ENCODE data around the gene MAP3K21. TPM values are rescaled to one million over a fixed set of nuclear protein-coding genes. Genes with fewer than 3 reads are reported as not detected.

The MAP3K21 gene
- total RNA-seq, 2 experiments from 2014 or later: 1.3 to 1.5 TPM

DNA sequence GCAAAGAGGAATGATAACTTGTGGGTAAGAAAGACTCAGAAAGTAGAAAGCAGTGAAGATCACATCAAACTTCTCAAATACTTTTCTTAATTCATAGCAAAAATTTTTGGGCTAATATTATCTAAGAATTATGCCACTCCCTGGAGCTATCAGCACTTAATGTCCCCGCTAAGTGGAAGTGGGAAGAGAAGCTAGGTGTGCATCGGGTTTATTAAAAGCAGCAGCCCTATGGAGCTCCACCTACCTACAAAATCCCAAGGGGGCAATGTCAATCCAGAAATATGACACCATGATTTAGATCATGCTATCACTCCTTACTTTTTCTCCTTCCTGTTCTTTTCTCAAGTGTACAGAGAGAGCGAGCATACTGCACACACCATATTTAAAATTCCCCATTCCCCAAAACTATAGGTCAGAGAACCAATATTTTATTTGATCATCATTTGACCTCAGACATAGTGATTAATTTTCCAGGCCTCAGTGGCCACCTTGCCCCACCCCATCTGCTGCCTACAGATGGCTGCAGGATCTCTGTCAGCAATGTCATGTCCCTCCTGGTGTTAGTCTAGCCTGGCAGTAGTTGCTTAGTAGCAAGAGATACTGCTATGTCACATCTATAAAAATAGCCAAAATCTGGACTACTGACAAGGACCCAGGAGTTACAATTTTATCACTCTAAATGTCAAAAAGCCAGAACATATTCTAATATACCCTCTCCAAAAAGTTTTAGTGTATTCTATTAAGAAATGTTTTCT is 66.6 kb downstream of the MAP3K21 start:
- Mint-ChIP-seq H3K4me3 (no peak overlapping the region), H3K27me3 (peaks cover 24% of the 10 kb centered on the region), H3K4me1 (no peaks in the 10 kb centered on the region), H3K9me3 (no peaks in the 10 kb centered on the region), H3K27ac (no peak overlapping the region), H3K36me3 (no peaks in the 10 kb centered on the region)
- no peak for DNase-seq
- POLR2A ChIA-PET: no interaction called here
- no peak for ATAC-seq (ENCODE audit: low read depth)

DNA sequence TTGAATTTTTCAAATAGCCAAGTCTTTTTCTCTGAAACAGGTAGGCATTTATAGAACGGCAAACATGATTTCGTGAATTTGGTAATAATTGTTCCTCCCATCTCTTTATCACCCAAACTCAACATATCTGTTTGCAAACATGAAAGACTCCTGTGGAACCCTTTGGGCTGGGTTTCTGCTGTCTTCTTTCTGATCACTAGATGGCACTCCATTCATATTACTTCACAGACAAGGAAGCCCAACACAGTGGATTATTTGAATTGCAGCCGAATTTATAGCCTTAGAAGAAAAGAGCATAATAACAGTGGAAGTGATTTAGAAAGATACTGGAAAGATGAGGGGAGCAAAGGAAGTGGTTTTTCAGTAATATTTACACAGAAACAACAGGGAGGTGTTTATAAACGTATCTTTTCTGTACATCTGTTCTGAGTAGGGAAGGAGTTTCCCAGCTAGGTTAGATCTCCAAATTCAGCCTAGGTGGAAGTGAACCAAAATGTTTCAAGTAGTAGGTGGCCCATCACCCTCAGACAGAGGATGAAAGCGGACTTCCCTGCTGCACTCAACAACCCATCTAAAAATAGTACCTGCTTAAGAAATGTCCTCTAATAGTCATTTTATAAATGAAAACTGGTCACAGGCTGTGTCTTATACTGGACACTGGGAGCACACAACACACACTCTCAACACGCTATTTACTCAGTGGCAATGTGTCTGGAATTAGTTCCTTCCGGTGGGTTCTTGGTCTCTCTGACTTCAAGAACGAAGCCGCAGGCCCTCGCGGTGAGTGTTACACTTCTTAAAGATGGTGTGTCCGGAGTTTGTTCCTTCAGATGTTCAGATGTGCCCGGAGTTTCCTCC is 67.6 kb downstream of the MAP3K21 start:
- Mint-ChIP-seq H3K27me3 (peaks cover 20% of the 10 kb centered on the region), H3K9me3 (no peaks in the 10 kb centered on the region), H3K4me3 (no peak overlapping the region), H3K27ac (no peak overlapping the region), H3K36me3 (no peaks in the 10 kb centered on the region), H3K4me1 (no peaks in the 10 kb centered on the region)
- DNase-seq (no peak), ATAC-seq (ENCODE audit: low read depth) (peak; percentile 60)
- POLR2A ChIA-PET: no interaction called here

DNA sequence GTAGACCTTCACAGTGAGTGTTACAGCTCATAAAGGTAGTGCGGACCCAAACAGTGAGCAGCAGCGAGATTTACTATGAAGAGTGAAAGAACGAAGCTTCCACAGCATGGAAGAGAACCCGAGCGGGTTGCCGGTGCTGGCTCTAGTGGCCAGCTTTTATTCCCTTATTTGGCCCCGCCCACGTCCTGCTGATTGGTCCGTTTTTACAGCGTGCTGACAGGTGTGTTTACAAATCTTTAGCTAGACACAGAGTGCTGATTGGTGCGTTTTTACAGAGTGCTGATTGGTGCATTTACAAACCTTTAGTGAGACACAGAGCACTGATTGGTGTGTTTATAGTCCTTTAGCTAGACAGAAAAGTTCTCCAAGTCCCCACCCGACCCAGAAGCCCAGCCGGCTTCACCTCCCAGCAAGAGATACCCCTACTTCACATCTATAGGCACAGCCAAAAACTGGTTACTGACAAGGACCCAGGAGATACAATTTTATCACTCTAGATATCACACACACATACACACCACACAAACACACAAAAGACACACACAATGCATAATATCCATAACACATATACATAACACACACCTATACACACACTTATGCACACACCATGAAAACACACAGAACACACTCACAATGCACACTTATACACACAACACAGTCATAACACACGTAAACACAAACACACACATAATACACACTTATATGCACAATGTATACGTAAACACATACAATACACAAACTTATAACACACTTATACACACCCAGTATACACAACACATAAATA is 68.5 kb downstream of the MAP3K21 start:
- H3K27ac Mint-ChIP-seq: no peak overlapping the region
- no peak overlapping the region for H3K4me3 Mint-ChIP-seq
- POLR2A ChIA-PET: no interaction called here
- no peak for DNase-seq
- peaks cover 20% of the 10 kb centered on the region for H3K27me3 Mint-ChIP-seq
- H3K4me1 Mint-ChIP-seq: no peaks in the 10 kb centered on the region
- ATAC-seq (ENCODE audit: low read depth): no peak
- no peaks in the 10 kb centered on the region for H3K36me3 Mint-ChIP-seq
- H3K9me3 Mint-ChIP-seq: no peaks in the 10 kb centered on the region

DNA sequence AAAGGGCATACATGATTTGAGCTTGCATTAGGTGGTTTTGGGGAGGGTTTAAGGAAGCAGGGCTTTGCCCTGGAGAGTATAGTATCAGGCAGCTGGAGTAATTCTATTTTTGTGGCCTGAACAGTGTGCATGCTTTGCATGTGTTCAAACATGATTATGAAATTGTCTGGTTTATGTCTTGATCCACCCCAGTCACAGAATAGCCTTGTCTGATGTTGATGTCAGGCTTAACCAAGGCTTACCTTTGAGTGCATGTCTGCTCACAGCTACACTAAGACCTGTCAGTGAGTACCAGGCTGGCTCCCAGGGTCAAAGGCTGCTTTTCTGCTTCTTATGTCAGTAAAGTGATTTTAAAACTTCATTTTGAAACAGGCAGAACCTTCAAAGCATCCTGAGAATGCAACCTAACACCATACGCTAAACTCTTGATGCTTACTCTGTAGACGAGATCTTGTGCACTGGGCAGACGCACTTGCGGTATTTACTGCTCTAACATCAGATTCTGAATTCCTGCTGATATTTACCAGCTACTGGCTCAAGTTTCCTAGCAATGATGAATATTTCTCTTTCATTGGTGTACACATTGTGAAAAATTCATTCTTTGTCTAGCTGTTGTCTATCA is 78.9 kb downstream of the MAP3K21 start:
- Mint-ChIP-seq H3K4me1 (peaks cover 12% of the 10 kb centered on the region), H3K27me3 (peaks cover 20% of the 10 kb centered on the region), H3K4me3 (peak overlapping the region; percentile 30), H3K27ac (peak overlapping the region; percentile 2), H3K36me3 (peaks cover 2% of the 10 kb centered on the region), H3K9me3 (peaks cover 4% of the 10 kb centered on the region)
- ATAC-seq (ENCODE audit: low read depth): no peak
- POLR2A ChIA-PET: no interaction called here
- no peak for DNase-seq

DNA sequence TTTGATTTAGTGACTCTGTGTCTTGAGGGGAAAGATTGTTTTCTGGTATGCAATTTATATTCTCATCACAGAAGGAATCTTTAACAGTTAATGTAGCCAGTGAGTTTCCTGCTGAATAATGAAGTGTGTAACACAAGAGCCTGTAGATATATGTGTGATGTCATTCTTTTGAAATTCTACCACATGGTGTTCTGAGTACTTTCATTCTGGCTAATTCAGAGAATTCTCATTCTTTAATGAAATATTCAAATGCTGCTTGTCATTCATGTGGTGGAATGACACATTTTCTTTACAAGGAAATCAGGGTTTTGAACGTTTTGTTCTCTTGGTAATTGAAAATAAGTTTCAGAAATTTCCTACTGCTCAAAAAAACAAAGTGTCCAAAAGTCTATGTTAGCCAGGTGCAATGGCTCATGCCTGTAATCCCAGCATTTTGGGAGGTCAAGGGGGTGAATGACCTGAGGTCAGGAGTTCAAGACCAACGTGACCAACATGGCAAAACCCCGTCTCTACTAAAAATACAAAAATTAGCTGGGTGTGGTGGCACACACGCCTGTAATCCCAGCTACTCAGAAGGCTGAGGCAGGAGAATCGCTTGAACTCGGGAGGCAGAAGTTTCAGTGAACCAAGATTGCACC is 79.6 kb downstream of the MAP3K21 start:
- peaks cover 12% of the 10 kb centered on the region for H3K4me1 Mint-ChIP-seq
- H3K4me3 Mint-ChIP-seq: peak overlapping the region; percentile 30
- H3K9me3 Mint-ChIP-seq: peaks cover 4% of the 10 kb centered on the region
- H3K36me3 Mint-ChIP-seq: no peaks in the 10 kb centered on the region
- POLR2A ChIA-PET: no interaction called here
- peaks cover 20% of the 10 kb centered on the region for H3K27me3 Mint-ChIP-seq
- DNase-seq (no peak), ATAC-seq (ENCODE audit: low read depth) (peak; percentile 90)
- H3K27ac Mint-ChIP-seq: peak overlapping the region; percentile 2

DNA sequence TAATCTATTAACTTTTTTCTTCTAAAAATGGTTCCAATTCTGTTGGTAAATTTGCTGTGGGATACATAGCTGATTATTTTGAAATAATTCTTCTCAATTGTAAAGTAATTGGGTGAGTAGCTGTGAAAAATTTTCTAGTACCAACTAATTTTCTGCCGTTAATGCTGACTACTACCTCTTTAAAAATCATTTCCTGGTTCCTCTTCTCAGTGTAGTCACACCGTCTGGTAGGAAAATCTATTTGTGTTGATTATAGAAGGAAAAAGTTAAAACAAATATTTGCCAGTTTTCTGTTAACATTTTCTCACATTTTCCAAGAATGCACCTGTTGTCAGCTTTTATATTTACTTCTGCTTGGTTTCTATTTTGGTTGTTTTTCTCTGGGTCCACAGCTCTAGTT is 82.0 kb downstream of the MAP3K21 start:
- H3K4me3 Mint-ChIP-seq: no peak overlapping the region
- no peak for DNase-seq
- no peak overlapping the region for H3K27ac Mint-ChIP-seq
- ATAC-seq (ENCODE audit: low read depth): no peak
- H3K4me1 Mint-ChIP-seq: peaks cover 12% of the 10 kb centered on the region
- H3K27me3 Mint-ChIP-seq: peaks cover 24% of the 10 kb centered on the region
- no peaks in the 10 kb centered on the region for H3K36me3 Mint-ChIP-seq
- POLR2A ChIA-PET: no interaction called here
- H3K9me3 Mint-ChIP-seq: peaks cover 1% of the 10 kb centered on the region

DNA sequence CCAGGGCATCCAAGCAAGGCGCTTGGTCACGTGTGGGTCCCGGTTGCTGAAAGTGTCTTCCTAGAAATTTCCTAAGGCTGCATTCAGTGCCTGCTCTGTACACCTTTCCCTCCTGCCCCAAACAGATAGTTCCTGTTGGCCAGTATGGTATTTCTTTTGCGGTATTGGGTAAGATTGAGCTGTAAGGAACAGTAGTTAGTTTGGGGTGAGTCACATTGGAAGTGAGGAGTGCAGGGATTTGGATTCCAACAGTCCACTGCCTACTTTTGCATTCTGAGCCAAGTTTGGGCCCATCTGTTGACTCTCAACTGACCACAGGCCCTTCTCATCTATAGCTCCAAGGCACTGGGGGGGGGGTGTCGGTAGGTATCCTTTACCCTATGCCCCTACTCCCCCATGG is 83.4 kb downstream of the MAP3K21 start:
- POLR2A ChIA-PET: no interaction called here
- Mint-ChIP-seq H3K4me3 (no peak overlapping the region), H3K4me1 (peaks cover 12% of the 10 kb centered on the region), H3K36me3 (no peaks in the 10 kb centered on the region), H3K9me3 (peaks cover 1% of the 10 kb centered on the region), H3K27ac (no peak overlapping the region), H3K27me3 (peaks cover 19% of the 10 kb centered on the region)
- no peak for DNase-seq
- no peak for ATAC-seq (ENCODE audit: low read depth)

DNA sequence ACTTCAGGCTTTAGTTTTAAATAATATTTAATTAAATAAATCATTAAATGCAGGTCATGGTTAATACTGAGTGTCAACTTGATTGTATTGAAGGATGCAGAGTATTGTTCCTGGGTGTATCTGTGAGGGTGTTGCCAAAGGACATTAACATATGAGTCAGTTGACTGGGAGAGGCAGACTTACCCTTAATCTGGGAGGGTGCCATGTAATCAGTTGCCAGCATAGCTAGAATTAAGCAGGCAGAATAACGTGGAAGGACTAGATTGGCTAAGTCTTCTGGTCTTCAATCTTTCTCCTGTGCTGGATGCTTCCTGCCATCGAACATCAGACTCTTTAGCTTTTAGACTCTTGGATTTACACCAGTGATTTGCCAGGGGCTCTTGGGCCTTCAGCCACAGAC is 85.3 kb downstream of the MAP3K21 start:
- H3K4me3 Mint-ChIP-seq: no peak overlapping the region
- ATAC-seq (ENCODE audit: low read depth) (no peak), DNase-seq (no peak)
- H3K36me3 Mint-ChIP-seq: no peaks in the 10 kb centered on the region
- no peaks in the 10 kb centered on the region for H3K9me3 Mint-ChIP-seq
- H3K27ac Mint-ChIP-seq: no peak overlapping the region
- POLR2A ChIA-PET: no interaction called here
- H3K4me1 Mint-ChIP-seq: no peaks in the 10 kb centered on the region
- peaks cover 23% of the 10 kb centered on the region for H3K27me3 Mint-ChIP-seq

DNA sequence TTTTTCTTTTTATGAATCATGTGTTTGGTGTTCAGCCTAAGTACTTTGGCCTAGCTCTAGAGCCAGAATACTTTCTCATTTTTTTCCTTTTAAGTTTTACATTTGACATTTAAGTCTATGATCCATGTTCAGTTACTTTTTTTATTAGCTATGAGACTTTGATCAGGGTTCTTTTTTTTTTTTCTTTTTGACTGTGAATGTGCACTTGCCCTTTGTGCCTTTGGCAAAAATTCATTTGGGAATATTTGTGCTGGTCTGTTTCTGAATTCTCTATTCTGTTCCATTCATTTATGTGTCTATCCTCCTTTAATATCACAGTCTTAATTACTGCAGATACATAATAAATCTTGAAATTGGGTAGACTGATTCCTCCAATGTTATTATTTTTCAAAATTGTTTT is 93.8 kb downstream of the MAP3K21 start:
- no peak overlapping the region for H3K4me3 Mint-ChIP-seq
- H3K27ac Mint-ChIP-seq: no peak overlapping the region
- no peaks in the 10 kb centered on the region for H3K4me1 Mint-ChIP-seq
- H3K9me3 Mint-ChIP-seq: no peaks in the 10 kb centered on the region
- DNase-seq (no peak), ATAC-seq (ENCODE audit: low read depth) (no peak)
- no peaks in the 10 kb centered on the region for H3K36me3 Mint-ChIP-seq
- peaks cover 36% of the 10 kb centered on the region for H3K27me3 Mint-ChIP-seq
- POLR2A ChIA-PET: no interaction called here

DNA sequence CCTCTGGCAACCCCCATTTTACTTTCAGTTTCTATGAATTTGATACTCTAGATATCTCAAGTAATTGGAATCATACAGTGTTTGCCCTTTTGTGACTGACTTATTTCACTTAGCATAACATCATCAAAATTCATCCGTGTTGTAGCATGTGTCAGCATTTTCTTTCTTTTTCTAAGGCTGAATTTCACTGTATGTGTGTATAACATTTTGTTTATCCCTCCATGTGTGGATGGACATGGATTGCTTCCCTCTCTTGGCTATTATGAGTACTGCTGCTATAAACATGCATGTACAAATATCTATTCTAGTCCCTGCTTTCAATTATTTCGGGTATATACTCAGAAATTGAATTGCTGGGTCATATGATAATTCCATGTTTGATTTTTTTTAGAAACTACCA is 97.3 kb downstream of the MAP3K21 start:
- Mint-ChIP-seq H3K4me1 (no peaks in the 10 kb centered on the region), H3K36me3 (no peaks in the 10 kb centered on the region), H3K9me3 (no peaks in the 10 kb centered on the region), H3K27ac (no peak overlapping the region), H3K4me3 (no peak overlapping the region), H3K27me3 (peaks cover 29% of the 10 kb centered on the region)
- DNase-seq: no peak
- ATAC-seq (ENCODE audit: low read depth): no peak
- POLR2A ChIA-PET: no interaction called here

DNA sequence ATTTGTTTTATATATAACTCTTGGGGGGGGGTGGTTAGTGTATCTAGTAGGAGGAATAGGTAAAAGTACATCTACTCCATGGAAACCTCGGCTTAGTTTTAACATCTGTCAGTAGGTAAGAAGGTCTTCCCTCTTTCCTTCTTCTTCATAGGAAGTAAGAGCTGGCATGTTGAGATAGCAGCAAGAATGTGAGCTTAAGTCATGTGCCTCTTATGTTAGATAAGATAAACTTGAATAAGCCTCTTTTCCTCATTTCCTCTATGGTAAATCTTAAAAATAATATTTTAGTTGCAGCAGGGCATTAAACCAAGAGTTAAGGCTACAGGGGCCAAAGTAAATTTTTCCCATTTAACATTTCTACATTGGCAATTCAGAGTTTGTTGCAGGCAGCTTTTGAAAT is 100.4 kb downstream of the MAP3K21 start:
- no peaks in the 10 kb centered on the region for H3K9me3 Mint-ChIP-seq
- H3K36me3 Mint-ChIP-seq: no peaks in the 10 kb centered on the region
- DNase-seq: no peak
- no peak for ATAC-seq (ENCODE audit: low read depth)
- no peak overlapping the region for H3K4me3 Mint-ChIP-seq
- POLR2A ChIA-PET: interaction anchor here (0.6 kb wide), 1 partner anchor 11 kb away, joined by 4 read pairs; no protein-coding TSS in a partner anchor
- no peak overlapping the region for H3K27ac Mint-ChIP-seq
- peaks cover 13% of the 10 kb centered on the region for H3K27me3 Mint-ChIP-seq
- no peaks in the 10 kb centered on the region for H3K4me1 Mint-ChIP-seq

DNA sequence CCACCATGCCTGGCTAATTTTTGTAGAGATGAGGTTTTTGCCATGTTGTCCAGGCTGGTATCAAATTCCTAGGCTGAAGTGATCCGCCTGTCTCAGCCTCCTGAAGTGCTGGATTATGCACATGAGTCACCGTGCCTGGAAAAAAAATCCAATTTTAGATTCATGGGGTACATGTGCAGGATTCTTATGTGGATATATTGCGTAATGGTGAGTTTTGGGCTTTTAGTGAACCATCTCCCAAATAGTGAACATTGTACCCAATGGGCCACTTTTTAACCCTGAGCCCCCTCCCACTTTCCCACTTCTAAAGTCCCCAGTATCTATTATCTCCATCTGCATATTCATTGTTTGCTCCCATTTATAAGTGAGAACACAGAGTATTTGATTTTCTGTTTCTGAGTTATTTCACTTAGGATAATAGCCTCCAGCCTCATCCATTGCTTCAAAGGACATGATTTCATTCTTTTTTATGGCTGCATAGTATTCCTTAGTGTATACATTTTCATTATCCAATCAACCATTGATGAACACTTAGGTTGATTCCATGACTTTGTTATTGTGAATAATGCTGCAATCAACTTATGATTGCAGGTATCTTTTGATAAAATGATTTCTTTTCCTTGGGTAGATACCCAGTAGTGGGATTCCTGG is 104.4 kb downstream of the MAP3K21 start:
- Mint-ChIP-seq H3K27ac (no peak overlapping the region), H3K27me3 (peaks cover 2% of the 10 kb centered on the region), H3K4me1 (no peaks in the 10 kb centered on the region), H3K36me3 (no peaks in the 10 kb centered on the region), H3K4me3 (no peak overlapping the region), H3K9me3 (no peaks in the 10 kb centered on the region)
- DNase-seq: no peak
- POLR2A ChIA-PET: no interaction called here
- ATAC-seq (ENCODE audit: low read depth): no peak

Measured in activated naive CD8-positive, alpha-beta T cell treated with anti-CD3 and anti-CD28 coated beads, Interleukin-2, amount 10 ng/mL, durations not matched to agents 7 days and 5 days (primary cell).